ENCODE results near the gene CDC14A.

DNA sequence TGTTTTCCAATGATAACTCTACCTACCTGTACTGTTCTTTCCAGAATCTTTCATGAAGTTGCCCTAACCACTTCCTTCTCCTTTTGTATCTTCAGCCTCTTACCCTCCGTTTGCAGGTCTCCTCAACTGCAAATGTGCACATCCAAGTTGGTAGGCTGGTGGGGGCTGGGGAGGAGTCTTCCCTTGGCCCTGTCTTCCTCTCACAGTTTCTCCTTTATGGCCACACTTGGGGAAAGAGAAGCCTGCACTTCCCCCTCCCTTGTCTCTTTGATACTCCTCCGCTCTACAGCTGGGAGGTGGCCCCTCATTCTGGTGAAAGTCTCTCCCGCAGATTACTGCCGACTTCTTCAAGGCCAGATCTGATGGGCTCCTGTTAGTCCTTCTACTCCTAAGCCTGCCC lies 158.8 kb downstream of the CDC14A start:
- TF ChIP-seq POLR2AphosphoS5 (IDR thresholded peaks at IDR 0.05; ENCODE audit: low read depth, low read length) (no peak), TAF1 (IDR thresholded peaks at IDR 0.05; ENCODE audit: borderline replicate concordance, insufficient read depth, low read length) (no peak)
- TF ChIP-seq, protein P1, sequence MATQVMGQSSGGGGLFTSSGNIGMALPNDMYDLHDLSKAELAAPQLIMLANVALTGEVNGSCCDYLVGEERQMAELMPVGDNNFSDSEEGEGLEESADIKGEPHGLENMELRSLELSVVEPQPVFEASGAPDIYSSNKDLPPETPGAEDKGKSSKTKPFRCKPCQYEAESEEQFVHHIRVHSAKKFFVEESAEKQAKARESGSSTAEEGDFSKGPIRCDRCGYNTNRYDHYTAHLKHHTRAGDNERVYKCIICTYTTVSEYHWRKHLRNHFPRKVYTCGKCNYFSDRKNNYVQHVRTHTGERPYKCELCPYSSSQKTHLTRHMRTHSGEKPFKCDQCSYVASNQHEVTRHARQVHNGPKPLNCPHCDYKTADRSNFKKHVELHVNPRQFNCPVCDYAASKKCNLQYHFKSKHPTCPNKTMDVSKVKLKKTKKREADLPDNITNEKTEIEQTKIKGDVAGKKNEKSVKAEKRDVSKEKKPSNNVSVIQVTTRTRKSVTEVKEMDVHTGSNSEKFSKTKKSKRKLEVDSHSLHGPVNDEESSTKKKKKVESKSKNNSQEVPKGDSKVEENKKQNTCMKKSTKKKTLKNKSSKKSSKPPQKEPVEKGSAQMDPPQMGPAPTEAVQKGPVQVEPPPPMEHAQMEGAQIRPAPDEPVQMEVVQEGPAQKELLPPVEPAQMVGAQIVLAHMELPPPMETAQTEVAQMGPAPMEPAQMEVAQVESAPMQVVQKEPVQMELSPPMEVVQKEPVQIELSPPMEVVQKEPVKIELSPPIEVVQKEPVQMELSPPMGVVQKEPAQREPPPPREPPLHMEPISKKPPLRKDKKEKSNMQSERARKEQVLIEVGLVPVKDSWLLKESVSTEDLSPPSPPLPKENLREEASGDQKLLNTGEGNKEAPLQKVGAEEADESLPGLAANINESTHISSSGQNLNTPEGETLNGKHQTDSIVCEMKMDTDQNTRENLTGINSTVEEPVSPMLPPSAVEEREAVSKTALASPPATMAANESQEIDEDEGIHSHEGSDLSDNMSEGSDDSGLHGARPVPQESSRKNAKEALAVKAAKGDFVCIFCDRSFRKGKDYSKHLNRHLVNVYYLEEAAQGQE (IDR thresholded peaks at IDR 0.05; ENCODE audit: insufficient read depth in 1 of 2, low read depth in 2 of 2, low read length in 2 of 2) = no peak

Data from PFSK-1 (cell line).